ENCODE measurements around the gene REX1BD. TPM values are rescaled to one million over a fixed set of nuclear protein-coding genes. Genes with fewer than 3 reads are reported as not detected.

Gene REX1BD
- total and polyA plus RNA-seq, 12 donors = 8.8 to 268 (median 91.8) TPM

DNA sequence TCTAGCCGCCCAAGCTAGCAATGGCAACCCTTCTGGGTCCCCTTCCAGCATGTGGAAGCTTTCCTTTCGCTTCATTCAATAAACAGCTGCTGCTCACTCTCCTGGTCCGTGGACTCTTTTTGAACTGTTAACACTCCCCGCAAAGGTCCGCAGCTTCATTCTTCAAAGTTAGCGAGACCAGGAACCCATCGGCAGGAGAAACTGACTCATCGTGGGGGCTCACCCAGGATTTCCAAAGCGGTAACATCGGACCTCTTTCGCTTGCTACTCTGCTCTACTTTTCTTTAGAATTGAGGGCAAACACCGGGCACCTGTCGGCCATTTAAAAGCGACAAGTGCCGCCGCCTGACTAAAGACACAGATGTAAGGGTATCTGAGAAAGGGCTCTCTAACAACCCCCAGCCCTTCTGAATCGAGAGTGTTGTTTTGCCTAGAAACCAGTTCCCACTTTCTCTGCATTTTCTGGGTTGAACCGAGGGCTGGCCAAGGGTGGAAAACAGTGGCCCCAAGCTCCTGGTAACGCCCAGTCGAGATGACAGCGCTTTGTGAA, 11.2 kb upstream of the REX1BD start:
- Histone ChIP-seq H3K4me1 (replicated peaks in 1 of 2) (peaks cover 11 to 22% of the 10 kb centered on the region in 2 donors), H3K27me3 (no peaks in the 10 kb centered on the region), H3K4me3 (no peak overlapping the region), H3K27ac (no peak overlapping the region), H3K9me3 (replicated peaks in 1 of 3) (no peaks in the 10 kb centered on the region), H3K36me3 (replicated peaks in 1 of 2) (peaks cover 0 to 49% of the 10 kb centered on the region in 2 donors)
- intact Hi-C loops (cut with DNase I) = loop anchor here in 1 of 2 donors (5.0 kb wide), 1 partner anchor 105 kb away; no protein-coding TSS in a partner anchor
- 92 to 93% (median 93%) methylated on average over 21 of the region's 21 CpGs for WGBS, 4 donors
- TF ChIP-seq CTCF (IDR thresholded peaks at IDR 0.05) (no peak), POLR2A (IDR thresholded peaks at IDR 0.05) (no peak)
- DNase-seq = no peak

- H3K27me3 ChIP-seq = no peaks in the 10 kb centered on the region
- H3K4me3 ChIP-seq = no peak overlapping the region
- H3K9me3 ChIP-seq (replicated peaks in 1 of 3) = no peaks in the 10 kb centered on the region
- peak in 2 of 7 donors; percentile 51 to 53 for DNase-seq
- peaks cover 0 to 29% of the 10 kb centered on the region in 2 donors for H3K36me3 ChIP-seq (replicated peaks in 1 of 2)
- H3K4me1 ChIP-seq (replicated peaks in 1 of 2) = peaks cover 0 to 7% of the 10 kb centered on the region in 2 donors
- H3K27ac ChIP-seq = peak overlapping the region in 2 of 5 donors; percentile 16 to 28
- WGBS, 4 donors = 45 to 54% (median 50%) methylated on average over 4 to 7 of the region's 7 CpGs
- intact Hi-C loops (cut with DNase I) = no loop called here
- TF ChIP-seq POLR2A (IDR thresholded peaks at IDR 0.05) (no peak), CTCF (IDR thresholded peaks at IDR 0.05) (no peak)
These were observed 8.3 kb upstream of the REX1BD start for GRCh38 chr19:18580311-18580710.

GRCh38 chr19:18586306-18586705, 2.3 kb upstream of the REX1BD start:
- no peak overlapping the region for H3K4me3 ChIP-seq
- intact Hi-C loops (cut with DNase I) = no loop called here
- WGBS, 4 donors = 38 to 61% (median 47%) methylated on average over 2 of the region's 2 CpGs
- TF ChIP-seq CTCF (IDR thresholded peaks at IDR 0.05) (no peak), POLR2A (IDR thresholded peaks at IDR 0.05) (no peak)
- H3K9me3 ChIP-seq (replicated peaks in 1 of 3) = no peaks in the 10 kb centered on the region
- H3K4me1 ChIP-seq (replicated peaks in 1 of 2) = peaks cover 10 to 19% of the 10 kb centered on the region in 2 donors
- DNase-seq = no peak
- peak overlapping the region in 1 of 5 donors; percentile 31 for H3K27ac ChIP-seq
- no peaks in the 10 kb centered on the region for H3K27me3 ChIP-seq
- peaks cover 0 to 3% of the 10 kb centered on the region in 2 donors for H3K36me3 ChIP-seq (replicated peaks in 1 of 2)

DNA sequence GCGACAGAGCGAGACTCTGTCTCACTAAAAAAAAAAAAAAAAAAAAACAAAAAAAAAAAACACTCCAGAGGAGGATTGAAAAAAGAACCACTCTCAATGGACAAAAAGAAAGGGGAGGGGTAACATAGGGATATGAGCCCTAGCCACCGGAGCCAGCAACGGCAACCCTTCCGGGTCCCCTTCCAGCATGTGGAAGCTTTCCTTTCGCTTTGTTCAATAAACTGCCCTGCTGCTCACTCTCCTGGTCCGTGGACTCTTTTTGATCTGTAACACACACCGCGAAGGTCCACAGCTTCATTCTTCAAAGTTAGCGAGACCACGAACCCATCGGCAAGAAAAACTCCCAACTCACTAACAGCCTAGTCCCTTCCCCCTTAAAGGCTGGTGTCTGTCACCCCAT, 1.0 kb upstream of the REX1BD start:
- DNase-seq = no peak
- intact Hi-C loops (cut with DNase I) = no loop called here
- peak overlapping the region in 2 of 5 donors; percentile 91 to 92 for H3K27ac ChIP-seq

More for the DNA sequence above, 1.0 kb upstream of the REX1BD start:
- Histone ChIP-seq H3K9me3 (replicated peaks in 1 of 3) (no peaks in the 10 kb centered on the region), H3K4me3 (no peak overlapping the region), H3K36me3 (replicated peaks in 1 of 2) (peaks cover 0 to 4% of the 10 kb centered on the region in 2 donors), H3K4me1 (replicated peaks in 1 of 2) (peaks cover 10 to 19% of the 10 kb centered on the region in 2 donors), H3K27me3 (no peaks in the 10 kb centered on the region)
- WGBS, 4 donors = 88 to 92% (median 91%) methylated on average over 12 of the region's 12 CpGs
- no peak for TF ChIP-seq POLR2A (IDR thresholded peaks at IDR 0.05)
- TF ChIP-seq CTCF (IDR thresholded peaks at IDR 0.05) = no peak
